NB4 (cell line): ENCODE data around the gene NCOA1.
"Not testable (repeated sequence)": the region's sequence is repeated elsewhere in the genome, so short reads cannot be mapped to it uniquely, and the experiment has no call there.

Source experiments
- MYC ChIP-seq: IDR thresholded peaks from 2 replicates; pipeline ENCODE4 v1.6.1; 2011; ENCODE audit warnings: low read depth, low read length
- POLR2A ChIP-seq: IDR thresholded peaks from 2 replicates; pipeline ENCODE4 v1.6.1; 2011; ENCODE audit warnings: mild to moderate bottlenecking; ENCODE audit not compliant: insufficient read length; ENCODE audit errors: extremely low read depth
- TF ChIP-seq, protein P1 (sequence below): IDR thresholded peaks from one replicate; pipeline ENCODE4 v1.5.1; 2012; ENCODE audit warnings: low read depth, low read length

DNA sequence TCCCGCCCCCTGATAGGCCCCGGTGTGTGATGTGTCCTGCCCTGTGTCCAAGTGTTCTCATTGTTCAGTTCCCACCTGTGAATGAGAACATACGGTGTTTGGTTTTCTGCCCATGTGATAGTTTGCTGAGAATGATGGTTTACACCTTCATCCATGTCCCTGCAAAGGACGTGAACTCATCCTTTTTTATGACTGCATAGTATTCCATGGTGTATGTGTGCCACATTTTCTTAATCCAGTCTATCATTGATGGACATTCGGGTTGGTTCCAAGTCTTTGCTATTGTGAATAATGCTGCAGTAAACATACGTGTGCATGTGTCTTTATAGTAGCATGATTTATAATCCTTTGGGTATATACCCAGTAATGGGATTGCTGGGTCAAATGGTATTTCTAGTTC is 40.6 kb downstream of the NCOA1 start:
- TF ChIP-seq, protein P1, sequence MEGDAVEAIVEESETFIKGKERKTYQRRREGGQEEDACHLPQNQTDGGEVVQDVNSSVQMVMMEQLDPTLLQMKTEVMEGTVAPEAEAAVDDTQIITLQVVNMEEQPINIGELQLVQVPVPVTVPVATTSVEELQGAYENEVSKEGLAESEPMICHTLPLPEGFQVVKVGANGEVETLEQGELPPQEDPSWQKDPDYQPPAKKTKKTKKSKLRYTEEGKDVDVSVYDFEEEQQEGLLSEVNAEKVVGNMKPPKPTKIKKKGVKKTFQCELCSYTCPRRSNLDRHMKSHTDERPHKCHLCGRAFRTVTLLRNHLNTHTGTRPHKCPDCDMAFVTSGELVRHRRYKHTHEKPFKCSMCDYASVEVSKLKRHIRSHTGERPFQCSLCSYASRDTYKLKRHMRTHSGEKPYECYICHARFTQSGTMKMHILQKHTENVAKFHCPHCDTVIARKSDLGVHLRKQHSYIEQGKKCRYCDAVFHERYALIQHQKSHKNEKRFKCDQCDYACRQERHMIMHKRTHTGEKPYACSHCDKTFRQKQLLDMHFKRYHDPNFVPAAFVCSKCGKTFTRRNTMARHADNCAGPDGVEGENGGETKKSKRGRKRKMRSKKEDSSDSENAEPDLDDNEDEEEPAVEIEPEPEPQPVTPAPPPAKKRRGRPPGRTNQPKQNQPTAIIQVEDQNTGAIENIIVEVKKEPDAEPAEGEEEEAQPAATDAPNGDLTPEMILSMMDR, result not testable (repeated sequence)
- TF ChIP-seq POLR2A, MYC: not testable (repeated sequence)
